K562 (cell line): ENCODE results near the gene OR2B2. TPM values are rescaled to one million over a fixed set of nuclear protein-coding genes. Genes with fewer than 3 reads are reported as not detected.

Experiments used
- ATAC-seq: fragments of 200-7000 bp; cut with Tn5 transposase; 3 replicates; pipeline ENCODE4 v1.9.1; 2020; ENCODE audit warnings: moderate library complexity
- Bru-seq: library from RNA; stranded (reverse); fragments of 400-500 nt; gene quantifications from one replicate; lab custom pipeline; 2021; lab: Mats Ljungman, UMichigan
- BruChase-seq, 2 experiments: library from RNA; stranded (reverse); fragments of 400-500 nt; gene quantifications; one replicate each; lab custom pipeline; 2021; lab: Mats Ljungman, UMichigan
- BruUV-seq: library from RNA; stranded (reverse); fragments of 400-500 nt; replicated peaks from 2 replicates; lab custom pipeline; 2021; lab: Mats Ljungman, UMichigan
- CTCF ChIA-PET: fragments of 300-600 bp; formaldehyde crosslinking; extraction: SDS; loops from one replicate; lab custom pipeline; 2021; ENCODE audit warnings: low intra/inter-chr PET ratio; lab: Yijun Ruan, JAX
- POLR2A ChIA-PET: fragments of 300-600, 350-650 bp; sonication (Branson Sonifier 250); formaldehyde crosslinking; extraction: SDS; loops from one replicate; lab custom pipeline; 2021; ENCODE audit warnings: antibody characterized with exemption, inconsistent platforms; lab: Yijun Ruan, JAX
- DNase-seq, 4 experiments: peaks; one replicate each; pipeline versions ENCODE4 v3.0.0 to v3.0.0-alpha.2; 2011 to 2018; ENCODE audit warnings: low spot score in 3 of 4, mixed read lengths in 3 of 4; ENCODE audit errors: extremely low read depth in 1 of 4
- FAIRE-seq: peaks from 2 replicates; lab custom pipeline; 2011; peaks lifted over from hg19 to GRCh38; lab: Jason Lieb, UNC
- H2AFZ ChIP-seq: 2 replicates; pipeline ENCODE4 v1.6.0; 2011; ENCODE audit warnings: low read depth, low read length, control low read depth, inconsistent platforms
- H3K27ac ChIP-seq: fragments of 200-600 bp; 3 replicates; pipeline ENCODE4 v1.8.0; 2011; ENCODE audit warnings: low read depth, mild to moderate bottlenecking, control low read depth, inconsistent platforms, low read length, moderate library complexity, mixed read lengths; ENCODE audit errors: extremely low read depth
- H3K27me3 ChIP-seq, 2 experiments: fragments of 300-600 bp in 1 of 2; 2 replicates in 1 of 2; 3 replicates in 1 of 2; pipeline versions ENCODE4 v1.6.0 to v1.8.0; 2011; ENCODE audit warnings: inconsistent platforms in 2 of 2, low read length in 2 of 2, mild to moderate bottlenecking in 1 of 2, mixed read lengths in 1 of 2, moderate library complexity in 1 of 2; ENCODE audit not compliant: control insufficient read depth in 2 of 2, insufficient read depth in 2 of 2
- H3K36me3 ChIP-seq: fragments of 300-600 bp; 3 replicates; pipeline ENCODE4 v1.8.0; 2011; ENCODE audit warnings: mild to moderate bottlenecking, low read length, inconsistent platforms; ENCODE audit not compliant: control insufficient read depth, insufficient read depth
- H3K4me1 ChIP-seq, 2 experiments: fragments of 200-600 bp in 1 of 2; replicated peaks in 1 of 2; 2 replicates in 1 of 2; 3 replicates in 1 of 2; pipeline versions ENCODE4 v1.5.1 to v1.8.0; 2011; ENCODE audit warnings: inconsistent platforms in 2 of 2, low read length in 2 of 2, mild to moderate bottlenecking in 1 of 2, mixed read lengths in 1 of 2, moderate library complexity in 1 of 2; ENCODE audit not compliant: control insufficient read depth in 2 of 2, insufficient read depth in 2 of 2
- H3K4me2 ChIP-seq: 2 replicates; pipeline ENCODE4 v1.6.1; 2011; ENCODE audit warnings: low read length, control low read depth, inconsistent platforms, mixed read lengths; ENCODE audit not compliant: insufficient read depth
- H3K4me3 ChIP-seq: fragments of 200-600 bp; sonication (generic), shearing (Covaris generic); 2 replicates; pipeline ENCODE4 v1.5.1; 2016; ENCODE audit warnings: control low read depth, inconsistent platforms
- H3K79me2 ChIP-seq: fragments of 200-600 bp; 3 replicates; pipeline ENCODE4 v1.8.0; 2011; ENCODE audit warnings: low read length, inconsistent platforms; ENCODE audit not compliant: control insufficient read depth, insufficient read depth
- H3K9ac ChIP-seq, 2 experiments: 2 replicates each; pipeline versions ENCODE4 v1.6.0 to v1.6.1; 2011; ENCODE audit warnings: low read depth in 2 of 2, low read length in 2 of 2, control low read depth in 1 of 2, inconsistent platforms in 1 of 2, mild to moderate bottlenecking in 1 of 2, mixed read lengths in 1 of 2; ENCODE audit not compliant: insufficient read depth in 1 of 2
- H3K9me1 ChIP-seq: one replicate; pipeline ENCODE4 v1.6.0; 2011; ENCODE audit warnings: inconsistent platforms, mild to moderate bottlenecking, low read length, moderate library complexity; ENCODE audit not compliant: control insufficient read depth, insufficient read depth
- H3K9me3 ChIP-seq: replicated peaks from 2 replicates; pipeline ENCODE4 v1.5.1; 2011; ENCODE audit warnings: low read depth, low read length, inconsistent platforms; ENCODE audit not compliant: control insufficient read depth, insufficient read depth
- H4K20me1 ChIP-seq: replicated peaks from 2 replicates; pipeline ENCODE4 v1.6.1; 2011; ENCODE audit warnings: low read length, inconsistent platforms, mixed read lengths; ENCODE audit not compliant: control insufficient read depth, insufficient read depth
- BACH1 ChIP-seq: fragments of 200-800 bp; sonication (Bioruptor generic); IDR thresholded peaks from 2 replicates; pipeline ENCODE4 v1.6.1; 2016; ENCODE audit warnings: missing genetic modification characterization, missing compliant biosample characterization
- FOXJ2 ChIP-seq: fragments of 200-800 bp; sonication (Bioruptor generic); IDR thresholded peaks from 2 replicates; pipeline ENCODE4 v1.6.1; 2016; ENCODE audit warnings: missing genetic modification characterization, missing compliant biosample characterization
- FOXO4 ChIP-seq: fragments of 450-650 bp; formaldehyde crosslinking; IDR thresholded peaks from 2 replicates; pipeline ENCODE4 v1.4.0; 2020; ENCODE audit warnings: mild to moderate bottlenecking, moderate library complexity
- HCFC1 ChIP-seq: IDR thresholded peaks from 2 replicates; pipeline ENCODE4 v1.6.1; 2012; ENCODE audit warnings: low read depth, low read length, improper control_type of control experiment
- HEY1 ChIP-seq: fragments of 250-450 bp; sonication (Bioruptor Pico); IDR thresholded peaks from 2 replicates; pipeline ENCODE4 v1.5.0; 2020; ENCODE audit warnings: mild to moderate bottlenecking, moderate library complexity, borderline replicate concordance
- HIVEP1 ChIP-seq: fragments of 250-450 bp; sonication (Bioruptor Pico); IDR thresholded peaks from 2 replicates; pipeline ENCODE4 v1.4.0; 2020; ENCODE audit warnings: mild to moderate bottlenecking
- NFIC ChIP-seq: fragments of 450-650 bp; IDR thresholded peaks from 2 replicates; pipeline ENCODE4 v1.6.1; 2017; ENCODE audit warnings: mild to moderate bottlenecking, inconsistent platforms
- RNF219 ChIP-seq: fragments of 250-450 bp; sonication (Bioruptor Pico); IDR thresholded peaks from 2 replicates; pipeline ENCODE4 v1.5.0; 2022; ENCODE audit warnings: mild to moderate bottlenecking
- TRIM24 ChIP-seq, 2 experiments: fragments of 450-650 bp; IDR thresholded peaks; 2 replicates each; pipeline ENCODE4 v1.6.1; 2016
- ZFP36 ChIP-seq: fragments of 150-350 bp; IDR thresholded peaks from 2 replicates; pipeline ENCODE4 v1.6.1; 2018; ENCODE audit warnings: low read length, low read depth; ENCODE audit not compliant: partially characterized antibody
- WGBS: fragments of 100-300 bp; shearing (Covaris generic); methylation state at CpG from one replicate; pipeline ENCODE4 v1.1.6; 2016; ENCODE audit warnings: low coverage, mixed read lengths; ENCODE audit not compliant: insufficient coverage; ENCODE audit errors: missing lambda C conversion rate; 5-methylcytosine and 5-hydroxymethylcytosine counted together
- in situ Hi-C: fragments of 300-500 bp; cut with MboI; formaldehyde crosslinking; loops from 4 replicates; pipeline ENCODE4 v1.15.0; 2018; ENCODE audit warnings: inconsistent platforms, mixed read lengths
- intact Hi-C: fragments of 100-400 bp; cut with micrococcal nuclease; formaldehyde crosslinking; loops from 2 replicates; pipeline ENCODE4 v1.14.2; 2022
- long read RNA-seq, 3 experiments: library from polyadenylated mRNA in 2 of 3; library from RNA in 1 of 3; unstranded in 2 of 3; stranded (forward) in 1 of 3; transcript quantifications; one replicate each; pipeline ENCODE4 v2.0.0, GENCODE V29; 2019 to 2022
- polyA minus RNA-seq, 3 experiments: library from RNA; depleted of rRNA, polyadenylated mRNA; stranded (reverse); fragments of >200 nt; gene quantifications; 2 replicates each; pipeline ENCODE4 v1.2.3, GENCODE V29; 2011
- polyA plus RNA-seq, 8 experiments: library from polyadenylated mRNA; depleted of rRNA in 4 of 8; stranded (reverse) in 5 of 8; unstranded in 3 of 8; fragments of >200 nt; fragmentation: Nextera tagmentation in 2 of 8; fragmentation: Illumina TruSeq in 1 of 8; extraction: Ambion mirVana in 2 of 8; extraction: Trizol in 1 of 8; gene quantifications; 2 replicates each; pipeline versions ENCODE4 v1.2.1 to v1.2.3, GENCODE V29; 2011 to 2014; ENCODE audit warnings: inconsistent platforms in 1 of 8, missing spikeins in 1 of 8
- total RNA-seq, 7 experiments: library from RNA; depleted of rRNA in 6 of 7; stranded (reverse); fragments of >200 nt in 6 of 7; fragmentation: Illumina TruSeq in 2 of 7; extraction: Trizol in 2 of 7; gene quantifications; 2 replicates each; pipeline versions ENCODE4 v1.2.1 to v1.2.3, GENCODE V29; 2011 to 2021; ENCODE audit warnings: low replicate concordance in 1 of 7

The OR2B2 gene
- total RNA-seq (2011; cell fraction: chromatin; rRNA removed; ENCODE audit: low replicate concordance): not detected in 2 replicates
- not detected in 2 replicates for total RNA-seq (2011; cell fraction: nucleolus; rRNA removed)
- total RNA-seq (2011; cell fraction: nucleoplasm; rRNA removed): not detected in 2 replicates
- not detected in 2 replicates for total RNA-seq (2014; rRNA removed)
- not detected in 2 replicates for total RNA-seq (2014; rRNA removed; fragmentation: Illumina TruSeq; extraction: Trizol)
- not detected in 2 replicates for total RNA-seq (2015; rRNA removed; fragmentation: Illumina TruSeq; extraction: Trizol)
- not detected in 2 replicates for total RNA-seq (2021)
- polyA plus RNA-seq (2011; rRNA removed): not detected in 2 replicates
- not detected in 2 replicates for polyA plus RNA-seq (2011; cell fraction: cytosol; rRNA removed)
- not detected in 2 replicates for polyA plus RNA-seq (2011; cell fraction: nucleus; rRNA removed)
- 0.14 and 0.57 TPM in 2 replicates for polyA plus RNA-seq (2012)
- not detected in 2 replicates for polyA plus RNA-seq (2014; fragmentation: Illumina TruSeq; extraction: Trizol)
- under 1 TPM in 1 of 2 experiments, not detected in 1; 0.24 TPM for polyA plus RNA-seq (2014; fragmentation: Nextera tagmentation; extraction: Ambion mirVana)
- not detected in 2 replicates for polyA plus RNA-seq (2014; rRNA removed)
- not detected in 2 replicates for polyA minus RNA-seq (2011; rRNA and poly(A)+ RNA removed)
- not detected in 2 replicates for polyA minus RNA-seq (2011; cell fraction: cytosol; rRNA and poly(A)+ RNA removed)
- not detected in 2 replicates for polyA minus RNA-seq (2011; cell fraction: nucleus; rRNA and poly(A)+ RNA removed)
- not detected for Bru-seq, nascent RNA
- BruChase-seq, experiment 1, labeled RNA remaining after a 2-hour chase: not detected
- BruChase-seq, experiment 2, labeled RNA remaining after a 6-hour chase: not detected
- long read RNA-seq, experiment 1: 0 reads
- long read RNA-seq, experiment 2: 0 reads
- long read RNA-seq, experiment 3: 0 reads

GRCh38 chr6:27911956-27912446 is at the start of gene OR2B2:
TSS of gene OR2B2 (minus strand) at chr6:27912396. CDS start at chr6:27912319, 77 bp downstream.
- TF ChIP-seq HEY1 (CRISPR knock-in tag): 0 out of 2 replicates have a peak, but pooled peaks have one; percentile 56
- no peak for TF ChIP-seq HCFC1
- TF ChIP-seq RNF219: no peak
- TF ChIP-seq ZFP36: no peak
- no peak for TF ChIP-seq FOXO4 (CRISPR knock-in tag)
- peak; percentile 76 for TF ChIP-seq NFIC
- TF ChIP-seq TRIM24 (IDR thresholded peaks at IDR 0.05): 0 out of 4 replicates have a peak, but pooled peaks of 1 of the 2 experiments have one; percentile 11
- TF ChIP-seq BACH1 (tag): no peak
- peak; percentile 86 for TF ChIP-seq FOXJ2 (tag)
- no peak for TF ChIP-seq HIVEP1 (CRISPR knock-in tag)
- TF ChIP-seq, all 486 proteins: peak for 4
- H3K27ac ChIP-seq: peak within 1 kb of the TSS; percentile 15; the same call in 1 of the 3 replicates
- CTCF ChIA-PET: no interaction called here
- H3K9me1 ChIP-seq: no peaks in the 10 kb centered on the region
- no peak within 1 kb of the TSS for H3K4me2 ChIP-seq
- peaks cover 70% of the 10 kb centered on the region for H3K79me2 ChIP-seq
- no peak for DNase-seq
- in situ Hi-C loops: loop anchor here (10.0 kb wide), 1 partner anchor 453 kb away; no protein-coding TSS in a partner anchor
- no peak within 1 kb of the TSS for H3K4me3 ChIP-seq
- H3K9me3 ChIP-seq: no peaks in the 10 kb centered on the region
- H4K20me1 ChIP-seq: no peaks in the 10 kb centered on the region
- peaks cover 42% of the 10 kb centered on the region; the same call in 2 of the 3 replicates for H3K36me3 ChIP-seq
- FAIRE-seq: no peak
- WGBS: 78% methylated on average over 2 of the region's 2 CpGs
- intact Hi-C loops: no loop called here
- H3K9ac ChIP-seq: no peak within 1 kb of the TSS
- H3K27me3 ChIP-seq: no peaks in the 10 kb centered on the region
- peaks cover 0 to 11% of the 10 kb centered on the region in 2 experiments; a peak in 4 of 5 replicates for H3K4me1 ChIP-seq
- no TSS peak for BruUV-seq
- peak within 1 kb of the TSS; percentile 32; the same call in 1 of the 2 replicates for H2AFZ ChIP-seq
- ATAC-seq: peak; percentile 27
- POLR2A ChIA-PET: interaction anchor here (1.0 to 1.5 kb wide), 2 partner anchors 12 to 87 kb away, joined by 4 read pairs; no protein-coding TSS in a partner anchor
